Liver (tissue), 9 donors: ENCODE results near the gene ATP6V0A4. TPM values are rescaled to one million over a fixed set of nuclear protein-coding genes. Genes with fewer than 3 reads are reported as not detected.
"Not testable (repeated sequence)": the region's sequence is repeated elsewhere in the genome, so short reads cannot be mapped to it uniquely, and the experiment has no call there.

Experiments
- DNase-seq: peaks from one replicate; pipeline ENCODE4 v3.0.0-alpha.2; 2017; ENCODE audit warnings: low spot score
- H3K27ac ChIP-seq, 2 donors: one replicate each; pipeline ENCODE4 v1.7.0; 2013; ENCODE audit warnings: inconsistent platforms in 2 of 2, low read length in 2 of 2, control low read depth in 1 of 2, low read depth in 1 of 2, mild to moderate bottlenecking in 1 of 2
- H3K27me3 ChIP-seq, 4 donors: one replicate each; pipeline versions ENCODE4 v1.6.1 to v1.7.0; 2013; ENCODE audit warnings: low read length in 3 of 4, inconsistent platforms in 1 of 4, mild to moderate bottlenecking in 1 of 4, moderate library complexity in 1 of 4; ENCODE audit not compliant: control insufficient read depth in 4 of 4, insufficient read depth in 4 of 4
- H3K36me3 ChIP-seq, 4 donors: one replicate each; pipeline versions ENCODE4 v1.6.1 to v1.7.0; 2013; ENCODE audit warnings: low read length in 3 of 4, mild to moderate bottlenecking in 3 of 4, low read depth in 1 of 4, moderate library complexity in 1 of 4; ENCODE audit not compliant: control insufficient read depth in 4 of 4, insufficient read depth in 3 of 4
- H3K4me1 ChIP-seq, 4 donors: one replicate each; pipeline versions ENCODE4 v1.6.1 to v1.7.0; 2013; ENCODE audit warnings: low read length in 3 of 4, mild to moderate bottlenecking in 3 of 4, moderate library complexity in 1 of 4; ENCODE audit not compliant: control insufficient read depth in 4 of 4, insufficient read depth in 4 of 4
- H3K4me3 ChIP-seq, 3 donors: one replicate each; pipeline versions ENCODE4 v1.6.1 to v1.7.0; 2013; ENCODE audit warnings: low read length in 3 of 3, control low read depth in 1 of 3, low read depth in 1 of 3, mild to moderate bottlenecking in 1 of 3
- H3K9ac ChIP-seq, 2 donors: one replicate each; pipeline ENCODE4 v1.7.0; 2013; ENCODE audit warnings: low read length in 2 of 2, mild to moderate bottlenecking in 2 of 2, moderate library complexity in 2 of 2, control low read depth in 1 of 2, low read depth in 1 of 2
- H3K9me3 ChIP-seq, 4 donors: one replicate each; pipeline versions ENCODE4 v1.6.1 to v1.7.0; 2013; ENCODE audit warnings: low read length in 3 of 4; ENCODE audit not compliant: control insufficient read depth in 4 of 4
- ATF3 ChIP-seq: IDR thresholded peaks from 2 replicates; pipeline ENCODE4 v1.6.1; 2016; ENCODE audit warnings: antibody characterized with exemption
- CTCF ChIP-seq: fragments of 150-350 bp; IDR thresholded peaks from 2 replicates; pipeline ENCODE4 v1.5.1; 2017; ENCODE audit warnings: improper control_type of control experiment, low read depth, low read length; ENCODE audit not compliant: missing input control
- EGR1 ChIP-seq, 2 donors: IDR thresholded peaks; 2 replicates each; pipeline ENCODE4 v1.6.1; 2016 to 2018; ENCODE audit warnings: antibody characterized with exemption in 2 of 2, low read depth in 2 of 2
- FOXA1 ChIP-seq: IDR thresholded peaks from 2 replicates; pipeline ENCODE4 v1.6.1; 2016; ENCODE audit warnings: antibody characterized with exemption
- FOXA2 ChIP-seq: IDR thresholded peaks from 2 replicates; pipeline ENCODE4 v1.6.1; 2016; ENCODE audit warnings: antibody characterized with exemption
- GABPA ChIP-seq, 2 donors: IDR thresholded peaks in 1 of 2; conservative IDR thresholded peaks in 1 of 2; 2 replicates each; pipeline ENCODE4 v1.6.1; 2016; ENCODE audit warnings: antibody characterized with exemption in 2 of 2, mild to moderate bottlenecking in 1 of 2, moderate library complexity in 1 of 2
- HNF4A ChIP-seq, 2 donors: conservative IDR thresholded peaks; 2 replicates each; pipeline ENCODE4 v1.6.1; 2016; ENCODE audit warnings: antibody characterized with exemption in 2 of 2, mild to moderate bottlenecking in 2 of 2
- HNF4G ChIP-seq: IDR thresholded peaks from 2 replicates; pipeline ENCODE4 v1.6.1; 2016; ENCODE audit warnings: antibody characterized with exemption
- JUND ChIP-seq, 2 donors: IDR thresholded peaks; 2 replicates each; pipeline ENCODE4 v1.6.1; 2016; ENCODE audit warnings: antibody characterized with exemption in 2 of 2
- NR2F2 ChIP-seq: IDR thresholded peaks from 2 replicates; pipeline ENCODE4 v1.6.1; 2016; ENCODE audit warnings: antibody characterized with exemption
- RAD21 ChIP-seq, 2 donors: IDR thresholded peaks; 2 replicates each; pipeline ENCODE4 v1.6.1; 2016; ENCODE audit warnings: antibody characterized with exemption in 2 of 2, mild to moderate bottlenecking in 2 of 2
- REST ChIP-seq: IDR thresholded peaks from 2 replicates; pipeline ENCODE4 v1.6.1; 2016; ENCODE audit warnings: antibody characterized with exemption, mild to moderate bottlenecking
- RXRA ChIP-seq, 2 donors: IDR thresholded peaks; 2 replicates each; pipeline ENCODE4 v1.6.1; 2017 to 2018; ENCODE audit warnings: antibody characterized with exemption in 2 of 2, mild to moderate bottlenecking in 1 of 2
- SP1 ChIP-seq: IDR thresholded peaks from 2 replicates; pipeline ENCODE4 v1.6.1; 2018; ENCODE audit warnings: antibody characterized with exemption, mild to moderate bottlenecking
- TAF1 ChIP-seq: conservative IDR thresholded peaks from 2 replicates; pipeline ENCODE4 v1.6.1; 2016; ENCODE audit warnings: antibody characterized with exemption, mild to moderate bottlenecking
- YY1 ChIP-seq: IDR thresholded peaks from 2 replicates; pipeline ENCODE4 v1.6.1; 2016; ENCODE audit warnings: antibody characterized with exemption, mild to moderate bottlenecking
- ZBTB33 ChIP-seq: IDR thresholded peaks from 2 replicates; pipeline ENCODE4 v1.6.1; 2016; ENCODE audit warnings: antibody characterized with exemption
- WGBS: extraction: QIAGEN DNeasy Blood & Tissue Kit; methylation state at CpG from one replicate; pipeline ENCODE4 v1.1.7; 2013; 5-methylcytosine and 5-hydroxymethylcytosine counted together
- polyA plus RNA-seq, 2 donors: library from polyadenylated mRNA; stranded (reverse) in 1 of 2; unstranded in 1 of 2; fragments of 200-250 nt in 1 of 2; fragments of >200 nt in 1 of 2; fragmentation: Nextera tagmentation in 1 of 2; extraction: Ambion mirVana in 1 of 2; gene quantifications; one replicate each; pipeline versions ENCODE4 v1.2.1 to v1.2.3, GENCODE V29; 2013 to 2015
- total RNA-seq, 2 donors: library from RNA; depleted of rRNA; stranded (reverse); fragments of >200 nt; gene quantifications; one replicate each; pipeline ENCODE4 v1.2.3, GENCODE V29; 2014
- donor health status: healthy.
- donor health status: healthy.
- donor health status: healthy.
- donor health status: healthy.
- donor health status: healthy.

Gene ATP6V0A4
- total and polyA plus RNA-seq, 4 donors: not detected

- Histone ChIP-seq H3K4me1 (peaks cover 0 to 11% (median 3%) of the 10 kb centered on the region in 4 donors), H3K9ac (no peak overlapping the region), H3K36me3 (no peaks in the 10 kb centered on the region), H3K4me3 (no peak overlapping the region), H3K27ac (no peak overlapping the region), H3K27me3 (no peaks in the 10 kb centered on the region), H3K9me3 (no peaks in the 10 kb centered on the region)
- TF ChIP-seq EGR1 (IDR thresholded peaks at IDR 0.05; ENCODE audit: low read depth in 2 of 2): no peak
- no peak for TF ChIP-seq ATF3
- TF ChIP-seq NR2F2: no peak
- TF ChIP-seq JUND (IDR thresholded peaks at IDR 0.05): no peak
- TF ChIP-seq CTCF: no peak
- no peak for TF ChIP-seq SP1
- TF ChIP-seq FOXA2: no peak
- TF ChIP-seq REST: no peak
- TF ChIP-seq TAF1: no peak
- 79% methylated on average over 6 of the region's 6 CpGs for WGBS
- no peak for DNase-seq
Measured at GRCh38 chr7:138735399-138735798, 62.6 kb downstream of the ATP6V0A4 start.

GRCh38 chr7:138731733-138732132 lies 66.3 kb downstream of the ATP6V0A4 start:
- H3K27me3 ChIP-seq, DNase-seq, H3K4me3 ChIP-seq, H3K9me3 ChIP-seq, H3K9ac ChIP-seq, H3K36me3 ChIP-seq, H3K4me1 ChIP-seq, H3K27ac ChIP-seq: not testable (repeated sequence)
- WGBS: 95% methylated on average over 5 of the region's 5 CpGs

GRCh38 chr7:138729444-138729843 lies 68.6 kb downstream of the ATP6V0A4 start:
- peaks cover 0 to 5% (median 2%) of the 10 kb centered on the region in 4 donors for H3K4me1 ChIP-seq
- 98% methylated on average over 9 of the region's 9 CpGs for WGBS
- H3K4me3 ChIP-seq: no peak overlapping the region
- H3K27ac ChIP-seq: no peak overlapping the region
- no peaks in the 10 kb centered on the region for H3K36me3 ChIP-seq
- no peak overlapping the region for H3K9ac ChIP-seq
- H3K9me3 ChIP-seq: no peaks in the 10 kb centered on the region
- no peak for DNase-seq
- no peaks in the 10 kb centered on the region for H3K27me3 ChIP-seq
- TF ChIP-seq FOXA1 (no peak), TAF1 (no peak), FOXA2 (no peak), NR2F2 (no peak), SP1 (no peak), HNF4G (no peak), JUND (IDR thresholded peaks at IDR 0.05) (no peak), ZBTB33 (no peak), RAD21 (IDR thresholded peaks at IDR 0.05) (no peak), ATF3 (no peak), HNF4A (conservative IDR thresholded peaks at IDR 0.05) (no peak), GABPA (IDR thresholded peaks at IDR 0.05 in 1 of 2, conservative IDR thresholded peaks at IDR 0.05 in 1 of 2) (no peak), YY1 (no peak), RXRA (IDR thresholded peaks at IDR 0.05) (no peak), CTCF (no peak), EGR1 (IDR thresholded peaks at IDR 0.05; ENCODE audit: low read depth in 2 of 2) (no peak)
